ENCODE measurements around the gene FOXB2. TPM values are rescaled to one million over a fixed set of nuclear protein-coding genes. Genes with fewer than 3 reads are reported as not detected.

FOXB2 gene
- total RNA-seq, 1 donor from 2014 or later = not detected

GRCh38 chr9:77011973-77012821 is 7.3 kb upstream of the FOXB2 start:
- H3K4me1 Mint-ChIP-seq (ENCODE audit: unreplicated experiment) = peaks cover 24% of the 10 kb centered on the region
- peak overlapping the region; percentile 33 for H3K4me3 Mint-ChIP-seq (ENCODE audit: unreplicated experiment)
- peak; percentile 71 for TF ChIP-seq CTCF (IDR thresholded peaks at IDR 0.05)
- H3K9me3 Mint-ChIP-seq (ENCODE audit: unreplicated experiment) = no peaks in the 10 kb centered on the region
- peaks cover 86% of the 10 kb centered on the region for H3K27me3 Mint-ChIP-seq (ENCODE audit: unreplicated experiment)
- no peaks in the 10 kb centered on the region for H3K36me3 Mint-ChIP-seq (ENCODE audit: unreplicated experiment)
- no peak overlapping the region for H3K27ac Mint-ChIP-seq (ENCODE audit: unreplicated experiment)
- DNase-seq (ENCODE audit: extremely low spot score, unreplicated experiment) = peak; percentile 85

- Mint-ChIP-seq H3K4me3 (ENCODE audit: unreplicated experiment) (no peak overlapping the region), H3K27me3 (ENCODE audit: unreplicated experiment) (peaks cover 91% of the 10 kb centered on the region), H3K9me3 (ENCODE audit: unreplicated experiment) (no peaks in the 10 kb centered on the region), H3K27ac (ENCODE audit: unreplicated experiment) (no peak overlapping the region), H3K4me1 (ENCODE audit: unreplicated experiment) (peaks cover 28% of the 10 kb centered on the region), H3K36me3 (ENCODE audit: unreplicated experiment) (no peaks in the 10 kb centered on the region)
- DNase-seq (ENCODE audit: extremely low spot score, unreplicated experiment) = peak; percentile 67
- TF ChIP-seq CTCF (IDR thresholded peaks at IDR 0.05) = no peak
Observed at GRCh38 chr9:77013206-77013931, 6.1 kb upstream of the FOXB2 start.

GRCh38 chr9:77013932-77014596 is 5.4 kb upstream of the FOXB2 start:
- Mint-ChIP-seq H3K27me3 (ENCODE audit: unreplicated experiment) (peaks cover 92% of the 10 kb centered on the region), H3K36me3 (ENCODE audit: unreplicated experiment) (no peaks in the 10 kb centered on the region), H3K9me3 (ENCODE audit: unreplicated experiment) (no peaks in the 10 kb centered on the region), H3K4me1 (ENCODE audit: unreplicated experiment) (peaks cover 34% of the 10 kb centered on the region), H3K27ac (ENCODE audit: unreplicated experiment) (no peak overlapping the region), H3K4me3 (ENCODE audit: unreplicated experiment) (no peak overlapping the region)
- DNase-seq (ENCODE audit: extremely low spot score, unreplicated experiment) = peak; percentile 79
- no peak for TF ChIP-seq CTCF (IDR thresholded peaks at IDR 0.05)

- DNase-seq (ENCODE audit: extremely low spot score, unreplicated experiment) = peak; percentile 81
- no peak overlapping the region for H3K27ac Mint-ChIP-seq (ENCODE audit: unreplicated experiment)
Observed at GRCh38 chr9:77014597-77015263, 4.7 kb upstream of the FOXB2 start.

More at GRCh38 chr9:77014597-77015263, 4.7 kb upstream of the FOXB2 start:
- no peaks in the 10 kb centered on the region for H3K36me3 Mint-ChIP-seq (ENCODE audit: unreplicated experiment)
- TF ChIP-seq CTCF (IDR thresholded peaks at IDR 0.05) = peak; percentile 25
- H3K9me3 Mint-ChIP-seq (ENCODE audit: unreplicated experiment) = no peaks in the 10 kb centered on the region
- H3K4me1 Mint-ChIP-seq (ENCODE audit: unreplicated experiment) = peaks cover 41% of the 10 kb centered on the region
- H3K27me3 Mint-ChIP-seq (ENCODE audit: unreplicated experiment) = peaks cover 96% of the 10 kb centered on the region
- H3K4me3 Mint-ChIP-seq (ENCODE audit: unreplicated experiment) = no peak overlapping the region

Measured in osteocyte (in vitro differentiated cells).